Lower lobe of right lung (tissue), 2 donors: ENCODE results near the gene BUB3. TPM values are rescaled to one million over a fixed set of nuclear protein-coding genes. Genes with fewer than 3 reads are reported as not detected.

ENCODE experiments used
- ATAC-seq, 2 donors: fragments of 200-7000 bp; cut with Tn5 transposase; one replicate each; pipeline ENCODE4 v1.9.1; 2020 to 2022; ENCODE audit warnings: mild to moderate bottlenecking in 2 of 2, moderate library complexity in 2 of 2
- DNase-seq: peaks from one replicate; pipeline ENCODE4 v3.0.0-alpha.2; 2020
- H3K27ac ChIP-seq: fragments of 200-600 bp; one replicate; pipeline ENCODE4 v1.8.0; 2022
- H3K27me3 ChIP-seq: fragments of 200-600 bp; one replicate; pipeline ENCODE4 v1.8.0; 2022; ENCODE audit warnings: low read depth
- H3K36me3 ChIP-seq: fragments of 200-600 bp; one replicate; pipeline ENCODE4 v1.8.0; 2022; ENCODE audit warnings: mild to moderate bottlenecking
- H3K4me1 ChIP-seq: fragments of 200-600 bp; one replicate; pipeline ENCODE4 v1.8.0; 2022
- H3K4me3 ChIP-seq: fragments of 200-600 bp; one replicate; pipeline ENCODE4 v1.8.0; 2022; ENCODE audit warnings: mild to moderate bottlenecking
- H3K9me3 ChIP-seq: fragments of 200-600 bp; one replicate; pipeline ENCODE4 v1.8.0; 2022
- intact Hi-C: fragments of 100-400 bp; cut with DNase I; formaldehyde crosslinking; loops from one replicate; pipeline ENCODE4 v1.11.0; 2022
- total RNA-seq: library from RNA; stranded (reverse); fragmentation: NEBNext Ultra II Directional; extraction: Animal tissue kit (Norgen Biotek cat#: 25700); gene quantifications from one replicate; pipeline ENCODE4 v1.2.1, GENCODE V29; 2021
- TF ChIP-seq, protein P1 (sequence below): fragments of 200-600 bp; IDR thresholded peaks from one replicate; pipeline ENCODE4 v1.8.0; 2022; ENCODE audit warnings: antibody characterized with exemption, mild to moderate bottlenecking
- donor health status: DM: no; HTN: yes; CAD: no; lungs with severe emphysema.

Gene BUB3
- total RNA-seq, 1 donor from 2014 or later: 67.3 TPM

DNA sequence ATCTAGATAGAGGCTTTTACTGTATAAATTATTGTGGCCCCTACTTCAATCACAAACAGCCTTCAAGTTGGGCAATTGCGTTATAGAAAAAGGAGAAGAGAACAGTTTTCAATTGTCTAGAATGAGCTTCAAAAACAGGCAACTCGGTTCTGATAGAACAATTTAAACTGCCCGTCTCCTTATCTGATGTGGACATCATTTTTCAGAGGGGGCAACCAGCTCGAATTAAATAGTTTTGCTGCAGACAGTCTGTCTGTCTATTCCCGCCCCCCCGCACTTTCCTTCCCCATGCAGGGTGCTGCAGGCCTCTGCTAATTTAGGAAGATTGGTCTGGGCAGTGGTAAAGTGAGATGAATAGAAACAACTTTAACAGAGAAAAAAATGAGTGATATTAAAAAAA, 58.4 kb downstream of the BUB3 start:
- ATAC-seq (no peak), DNase-seq (no peak)
- Histone ChIP-seq H3K36me3 (no peaks in the 10 kb centered on the region), H3K27ac (no peak overlapping the region), H3K9me3 (peaks cover 22% of the 10 kb centered on the region), H3K4me1 (no peaks in the 10 kb centered on the region), H3K27me3 (no peaks in the 10 kb centered on the region), H3K4me3 (no peak overlapping the region)
- TF ChIP-seq, protein P1, sequence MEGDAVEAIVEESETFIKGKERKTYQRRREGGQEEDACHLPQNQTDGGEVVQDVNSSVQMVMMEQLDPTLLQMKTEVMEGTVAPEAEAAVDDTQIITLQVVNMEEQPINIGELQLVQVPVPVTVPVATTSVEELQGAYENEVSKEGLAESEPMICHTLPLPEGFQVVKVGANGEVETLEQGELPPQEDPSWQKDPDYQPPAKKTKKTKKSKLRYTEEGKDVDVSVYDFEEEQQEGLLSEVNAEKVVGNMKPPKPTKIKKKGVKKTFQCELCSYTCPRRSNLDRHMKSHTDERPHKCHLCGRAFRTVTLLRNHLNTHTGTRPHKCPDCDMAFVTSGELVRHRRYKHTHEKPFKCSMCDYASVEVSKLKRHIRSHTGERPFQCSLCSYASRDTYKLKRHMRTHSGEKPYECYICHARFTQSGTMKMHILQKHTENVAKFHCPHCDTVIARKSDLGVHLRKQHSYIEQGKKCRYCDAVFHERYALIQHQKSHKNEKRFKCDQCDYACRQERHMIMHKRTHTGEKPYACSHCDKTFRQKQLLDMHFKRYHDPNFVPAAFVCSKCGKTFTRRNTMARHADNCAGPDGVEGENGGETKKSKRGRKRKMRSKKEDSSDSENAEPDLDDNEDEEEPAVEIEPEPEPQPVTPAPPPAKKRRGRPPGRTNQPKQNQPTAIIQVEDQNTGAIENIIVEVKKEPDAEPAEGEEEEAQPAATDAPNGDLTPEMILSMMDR: no peak
- intact Hi-C loops: no loop called here

DNA sequence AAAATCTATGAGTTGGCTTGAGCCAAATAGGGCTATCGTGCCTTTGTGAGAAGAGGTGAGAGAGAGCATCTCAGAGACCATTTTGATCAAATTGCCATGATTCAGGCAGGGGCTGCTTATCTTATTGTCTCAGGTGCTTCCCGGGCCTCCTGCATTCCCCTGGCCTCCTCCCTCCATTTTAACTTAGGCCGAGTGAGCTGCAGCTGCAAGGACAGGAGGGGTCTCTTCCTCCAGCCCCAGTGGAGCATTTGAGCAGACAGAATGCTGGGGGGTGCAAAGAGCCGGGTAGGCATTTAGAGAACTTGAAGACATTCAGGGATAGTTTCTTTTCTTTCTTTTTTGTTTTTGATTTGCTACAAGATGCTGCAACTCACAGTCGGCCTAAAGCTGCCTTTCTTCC, 59.0 kb downstream of the BUB3 start:
- no peak for DNase-seq
- no peak for ATAC-seq
- Histone ChIP-seq H3K27me3 (no peaks in the 10 kb centered on the region), H3K4me1 (no peaks in the 10 kb centered on the region), H3K27ac (no peak overlapping the region), H3K4me3 (no peak overlapping the region), H3K9me3 (peaks cover 17% of the 10 kb centered on the region), H3K36me3 (no peaks in the 10 kb centered on the region)
- intact Hi-C loops: no loop called here
- TF ChIP-seq, protein P1: no peak

Other genes with a start within 250 kb of the BUB3 start
- gene FAM24A, start 243.8 kb upstream of the BUB3 start, total RNA-seq: not detected
- 7.0 TPM for gene C10orf88, start 200.2 kb upstream of the BUB3 start, total RNA-seq
- 2.8 TPM for gene PSTK, start 174.0 kb upstream of the BUB3 start, total RNA-seq
- gene IKZF5, start 145.6 kb upstream of the BUB3 start, total RNA-seq: 20.1 TPM
- 24.0 TPM for gene ACADSB, start 145.4 kb upstream of the BUB3 start, total RNA-seq
- gene HMX3, start 18.4 kb upstream of the BUB3 start, total RNA-seq: not detected
- not detected for gene HMX2, start 6.3 kb upstream of the BUB3 start, total RNA-seq